Gastrocnemius medialis (tissue), 4 donors: ENCODE measurements around the gene DOLPP1. TPM values are rescaled to one million over a fixed set of nuclear protein-coding genes. Genes with fewer than 3 reads are reported as not detected.
A peak's percentile ranks its signal among the peaks of the same experiment; 100 is the strongest.

ENCODE experiments used
- ATAC-seq, 2 donors: fragments of 150-250 bp; one replicate each; pipeline ENCODE4 v1.9.1; 2016
- DNase-seq, 2 donors: peaks; one replicate each; pipeline ENCODE4 v3.0.0-alpha.2; 2019
- H3K27ac ChIP-seq, 4 donors: fragments of 200-600 bp; sonication (generic); 1 replicate in 1 of 4; 2 replicates in 3 of 4; pipeline ENCODE4 v1.5.1; 2016 to 2018; ENCODE audit warnings: mild to moderate bottlenecking in 2 of 4, moderate library complexity in 1 of 4
- H3K27me3 ChIP-seq, 3 donors: fragments of 200-600 bp; sonication (generic) in 2 of 3; 1 replicate in 1 of 3; 2 replicates in 2 of 3; pipeline versions ENCODE4 v1.5.1 to v1.6.0; 2016 to 2019; ENCODE audit warnings: mild to moderate bottlenecking in 1 of 3, moderate library complexity in 1 of 3
- H3K36me3 ChIP-seq, 2 donors: fragments of 200-600 bp; sonication (generic) in 1 of 2; one replicate each; pipeline ENCODE4 v1.5.1; 2017 to 2018
- H3K4me1 ChIP-seq, 2 donors: fragments of 200-600 bp; sonication (generic) in 1 of 2; one replicate each; pipeline ENCODE4 v1.5.1; 2016 to 2017; ENCODE audit warnings: mild to moderate bottlenecking in 2 of 2
- H3K4me3 ChIP-seq, 4 donors: fragments of 200-600 bp; sonication (generic) in 3 of 4; 1 replicate in 1 of 4; 2 replicates in 3 of 4; pipeline ENCODE4 v1.5.1; 2016 to 2019; ENCODE audit warnings: mild to moderate bottlenecking in 2 of 4
- H3K9me3 ChIP-seq, 3 donors: fragments of 200-600 bp; sonication (generic) in 2 of 3; 1 replicate in 1 of 3; 2 replicates in 2 of 3; pipeline ENCODE4 v1.5.1; 2016 to 2019
- CTCF ChIP-seq, 5 experiments: fragments of 450-650 bp in 3 of 5; fragments of 200-600 bp in 2 of 5; sonication (generic) in 2 of 5; IDR thresholded peaks in 4 of 5; conservative IDR thresholded peaks in 1 of 5; 1 replicate in 4 of 5; 2 replicates in 1 of 5; pipeline ENCODE4 v1.5.1; 2016 to 2019; ENCODE audit warnings: antibody characterized with exemption in 5 of 5, mild to moderate bottlenecking in 3 of 5, moderate library complexity in 3 of 5
- POLR2A ChIP-seq, 2 donors: fragments of 450-650 bp; IDR thresholded peaks; one replicate each; pipeline ENCODE4 v1.6.1; 2017; ENCODE audit warnings: antibody characterized with exemption in 2 of 2, mild to moderate bottlenecking in 2 of 2, moderate library complexity in 2 of 2
- in situ Hi-C, 4 donors: fragments of 200-750 bp; cut with MboI; loops; one replicate each; pipeline versions ENCODE4 v1.15.0 to v1.8.0; 2017; ENCODE audit warnings: low sequenced_read_pairs in 4 of 4
- intact Hi-C: fragments of 100-400 bp; cut with DNase I; formaldehyde crosslinking; loops from one replicate; pipeline ENCODE4 v1.15.1; 2023; ENCODE audit warnings: low total_unique reads
- total RNA-seq, 4 donors: library from RNA; depleted of rRNA; stranded (reverse); fragments of >200 nt; gene quantifications; one replicate each; pipeline versions ENCODE4 v1.1.0 to v1.2.3, GENCODE V29; 2016

Gene DOLPP1
- total RNA-seq, 4 donors from 2014 or later, result 1.6 to 4.7 (median 2.8) TPM

GRCh38 chr9:129036241-129036922 lies 44.5 kb upstream of the DOLPP1 start, which contains the start of gene MIGA2:
Gene MIGA2 (plus strand): TSS chr9:129036626. CDS start chr9:129040595, 3,969 bp downstream.
- no peaks in the 10 kb centered on the region for H3K9me3 ChIP-seq
- H3K4me1 ChIP-seq, result peaks cover 18 to 21% of the 10 kb centered on the region in 2 donors
- peak within 1 kb of the TSS; percentile 85 to 99 (median 92) for H3K4me3 ChIP-seq
- intact Hi-C loops (loop anchor here (5.0 kb wide), 2 partner anchors 46 to 89 kb away; partner anchors contain the start of genes DOLK, DOLPP1 and NUP188), in situ Hi-C loops (no loop called here)
- ATAC-seq, result peak; percentile 99
- DNase-seq, result peak; percentile 98 to 99
- H3K27me3 ChIP-seq, result no peaks in the 10 kb centered on the region
- peaks cover 0 to 5% of the 10 kb centered on the region in 2 donors for H3K36me3 ChIP-seq
- TF ChIP-seq POLR2A (IDR thresholded peaks at IDR 0.05), result peak; percentile 89 to 91
- TF ChIP-seq CTCF (IDR thresholded peaks at IDR 0.05 in 4 of 5, conservative IDR thresholded peaks at IDR 0.05 in 1 of 5), result peak in 2 of 5 experiments; percentile 14 to 24
- H3K27ac ChIP-seq, result peak within 1 kb of the TSS; percentile 79 to 94 (median 87)

DNA sequence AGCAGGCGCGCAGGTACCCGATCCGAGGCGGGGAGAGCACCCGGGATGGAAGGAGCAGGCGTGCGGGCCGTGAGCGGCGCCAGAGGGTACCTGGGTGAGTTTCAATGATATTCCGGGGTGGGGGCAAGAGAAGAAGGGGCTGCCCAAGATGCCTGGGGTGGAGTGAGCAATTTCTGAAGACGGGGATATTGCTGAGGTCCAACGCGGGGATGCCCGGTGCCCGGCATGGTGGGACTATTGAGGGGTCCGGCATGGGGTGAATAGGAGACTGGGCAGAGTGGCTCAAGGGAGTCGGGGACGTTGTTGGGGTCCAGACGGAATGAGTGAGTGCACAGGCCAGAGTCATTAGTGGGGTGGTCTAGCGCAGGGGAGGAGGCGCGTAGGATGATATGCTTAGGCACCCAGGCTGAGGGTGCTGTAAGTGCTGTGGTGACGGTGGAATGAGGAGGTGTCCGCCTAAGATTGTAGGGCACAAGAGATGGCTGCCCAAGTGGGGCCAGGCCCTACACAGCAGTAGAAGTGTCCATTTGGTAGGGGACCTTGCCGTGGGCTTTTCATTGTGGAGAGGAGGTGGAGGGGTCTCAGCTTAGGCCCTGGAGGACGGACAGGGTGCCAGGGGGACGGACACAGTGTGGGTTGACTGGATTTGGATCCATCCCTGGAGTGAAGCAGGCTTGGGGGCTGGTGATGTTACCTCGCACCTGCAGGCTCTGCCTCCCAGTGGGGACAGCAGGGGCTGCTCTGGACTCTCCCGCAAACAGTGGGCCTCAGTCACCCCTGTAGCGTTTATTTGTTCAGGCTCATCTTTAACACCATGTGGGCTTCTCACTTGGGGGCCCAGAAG lies 43.8 kb upstream of the DOLPP1 start:
- in situ Hi-C loops (no loop called here), intact Hi-C loops (loop anchor here (5.0 kb wide), 2 partner anchors 45 to 90 kb away; partner anchors contain the start of genes DOLK, DOLPP1 and NUP188)
- no peak for TF ChIP-seq CTCF (IDR thresholded peaks at IDR 0.05 in 4 of 5, conservative IDR thresholded peaks at IDR 0.05 in 1 of 5)
- no peak for TF ChIP-seq POLR2A (IDR thresholded peaks at IDR 0.05)
- peak overlapping the region; percentile 79 to 94 (median 87) for H3K27ac ChIP-seq
- H3K4me3 ChIP-seq, result peak overlapping the region; percentile 85 to 99 (median 92)
- peaks cover 18 to 21% of the 10 kb centered on the region in 2 donors for H3K4me1 ChIP-seq
- ATAC-seq (peak in 1 of 2 donors; percentile 1), DNase-seq (no peak)
- peaks cover 0 to 13% of the 10 kb centered on the region in 2 donors for H3K36me3 ChIP-seq
- H3K9me3 ChIP-seq, result no peaks in the 10 kb centered on the region
- H3K27me3 ChIP-seq, result no peaks in the 10 kb centered on the region

GRCh38 chr9:129037767-129038098 lies 43.2 kb upstream of the DOLPP1 start:
- Histone ChIP-seq H3K9me3 (no peaks in the 10 kb centered on the region), H3K4me1 (peaks cover 18 to 21% of the 10 kb centered on the region in 2 donors), H3K4me3 (peak overlapping the region; percentile 85 to 99 (median 92)), H3K36me3 (peaks cover 0 to 19% of the 10 kb centered on the region in 2 donors), H3K27ac (peak overlapping the region; percentile 79 to 94 (median 87)), H3K27me3 (no peaks in the 10 kb centered on the region)
- TF ChIP-seq POLR2A (IDR thresholded peaks at IDR 0.05) (no peak), CTCF (IDR thresholded peaks at IDR 0.05 in 4 of 5, conservative IDR thresholded peaks at IDR 0.05 in 1 of 5) (no peak)
- DNase-seq (no peak), ATAC-seq (no peak)
- in situ Hi-C loops, result no loop called here
- intact Hi-C loops, result loop anchor here (5.0 kb wide), 2 partner anchors 45 to 90 kb away; partner anchors contain the start of genes DOLK, DOLPP1 and NUP188

GRCh38 chr9:129038109-129038852 lies 42.6 kb upstream of the DOLPP1 start:
- Histone ChIP-seq H3K9me3 (no peaks in the 10 kb centered on the region), H3K4me3 (peak overlapping the region in 3 of 4 donors; percentile 85 to 99 (median 86)), H3K4me1 (peaks cover 18 to 21% of the 10 kb centered on the region in 2 donors), H3K27me3 (no peaks in the 10 kb centered on the region), H3K27ac (peak overlapping the region; percentile 10 to 93 (median 80)), H3K36me3 (peaks cover 0 to 19% of the 10 kb centered on the region in 2 donors)
- in situ Hi-C loops (no loop called here), intact Hi-C loops (loop anchor here (5.0 kb wide), 2 partner anchors 44 to 91 kb away; partner anchors contain the start of genes DOLK, DOLPP1 and NUP188)
- DNase-seq (peak in 1 of 2 donors; percentile 31), ATAC-seq (no peak)
- TF ChIP-seq CTCF (IDR thresholded peaks at IDR 0.05 in 4 of 5, conservative IDR thresholded peaks at IDR 0.05 in 1 of 5), result no peak
- no peak for TF ChIP-seq POLR2A (IDR thresholded peaks at IDR 0.05)
